Gastrocnemius medialis (tissue), 4 donors: ENCODE measurements around the gene EXD3.

Source experiments
- CTCF ChIP-seq, 5 experiments: fragments of 450-650 bp in 3 of 5; fragments of 200-600 bp in 2 of 5; sonication (generic) in 2 of 5; IDR thresholded peaks in 4 of 5; conservative IDR thresholded peaks in 1 of 5; 1 replicate in 4 of 5; 2 replicates in 1 of 5; pipeline ENCODE4 v1.5.1; 2016 to 2019; ENCODE audit warnings: antibody characterized with exemption in 5 of 5, mild to moderate bottlenecking in 3 of 5, moderate library complexity in 3 of 5
- POLR2A ChIP-seq, 2 donors: fragments of 450-650 bp; IDR thresholded peaks; one replicate each; pipeline ENCODE4 v1.6.1; 2017; ENCODE audit warnings: antibody characterized with exemption in 2 of 2, mild to moderate bottlenecking in 2 of 2, moderate library complexity in 2 of 2

GRCh38 chr9:137295849-137296669, 126.9 kb downstream of the EXD3 start:
- TF ChIP-seq CTCF (IDR thresholded peaks at IDR 0.05 in 4 of 5, conservative IDR thresholded peaks at IDR 0.05 in 1 of 5) = no peak
- no peak for TF ChIP-seq POLR2A (IDR thresholded peaks at IDR 0.05)
